K562 (cell line): ENCODE measurements around the gene CCDC136. TPM values are rescaled to one million over a fixed set of nuclear protein-coding genes. Genes with fewer than 3 reads are reported as not detected.

Experiments used
- ARID2 ChIP-seq: fragments of 450-650 bp; IDR thresholded peaks from 2 replicates; pipeline ENCODE4 v1.6.1; 2017; ENCODE audit warnings: antibody characterized with exemption, mild to moderate bottlenecking
- BCL6 ChIP-seq: fragments of 250-450 bp; sonication (Bioruptor Pico); IDR thresholded peaks from 2 replicates; pipeline ENCODE4 v1.4.0; 2020
- CBX3 ChIP-seq, 2 experiments: IDR thresholded peaks; 1 replicate in 1 of 2; 2 replicates in 1 of 2; pipeline ENCODE4 v1.6.1; 2012; ENCODE audit warnings: inconsistent platforms in 2 of 2, low read length in 2 of 2, borderline replicate concordance in 1 of 2, control low read depth in 1 of 2
- DACH1 ChIP-seq: fragments of 450-650 bp; IDR thresholded peaks from 2 replicates; pipeline ENCODE4 v1.6.1; 2018; ENCODE audit not compliant: partially characterized antibody
- FIP1L1 ChIP-seq: fragments of 200-400 bp; formaldehyde crosslinking; IDR thresholded peaks from 2 replicates; pipeline ENCODE4 v1.6.1; 2018; ENCODE audit warnings: mild to moderate bottlenecking, low read depth, low read length; ENCODE audit not compliant: poor library complexity, severe bottlenecking
- NCOA4 ChIP-seq: fragments of 450-650 bp; IDR thresholded peaks from 2 replicates; pipeline ENCODE4 v1.6.1; 2018; ENCODE audit warnings: mild to moderate bottlenecking; ENCODE audit not compliant: partially characterized antibody
- NFATC3 ChIP-seq: fragments of 450-650 bp; IDR thresholded peaks from 2 replicates; pipeline ENCODE4 v1.6.1; 2017; ENCODE audit warnings: mild to moderate bottlenecking
- NFIX ChIP-seq: fragments of 250-450 bp; sonication (Bioruptor Pico); IDR thresholded peaks from 2 replicates; pipeline ENCODE4 v1.4.0; 2020; ENCODE audit warnings: low read depth, mild to moderate bottlenecking, moderate library complexity
- PHF21A ChIP-seq: fragments of 450-650 bp; IDR thresholded peaks from 2 replicates; pipeline ENCODE4 v1.6.1; 2017; ENCODE audit warnings: low read depth, borderline replicate concordance
- RHOXF2B ChIP-seq: fragments of 250-450 bp; sonication (Bioruptor Pico); conservative IDR thresholded peaks from 2 replicates; pipeline ENCODE4 v1.5.1; 2021
- SMARCC2 ChIP-seq: fragments of 450-650 bp; IDR thresholded peaks from 2 replicates; pipeline ENCODE4 v1.6.1; 2017; ENCODE audit warnings: antibody characterized with exemption, moderate library complexity, mild to moderate bottlenecking, low read depth
- TBP ChIP-seq: optimal IDR thresholded peaks from 2 replicates; pipeline ENCODE3; 2011; ENCODE audit warnings: low read depth, low read length, improper control_type of control experiment
- ZNF140 ChIP-seq: fragments of 250-450 bp; sonication (Bioruptor Pico); IDR thresholded peaks from 2 replicates; pipeline ENCODE4 v1.8.0; 2021; ENCODE audit warnings: moderate library complexity, mild to moderate bottlenecking, inconsistent platforms
- polyA plus RNA-seq, 8 experiments: library from polyadenylated mRNA; depleted of rRNA in 4 of 8; stranded (reverse) in 5 of 8; unstranded in 3 of 8; fragments of >200 nt; fragmentation: Nextera tagmentation in 2 of 8; fragmentation: Illumina TruSeq in 1 of 8; extraction: Ambion mirVana in 2 of 8; extraction: Trizol in 1 of 8; gene quantifications; 2 replicates each; pipeline versions ENCODE4 v1.2.1 to v1.2.3, GENCODE V29; 2011 to 2014; ENCODE audit warnings: inconsistent platforms in 1 of 8, missing spikeins in 1 of 8
- total RNA-seq, 7 experiments: library from RNA; depleted of rRNA in 6 of 7; stranded (reverse); fragments of >200 nt in 6 of 7; fragmentation: Illumina TruSeq in 2 of 7; extraction: Trizol in 2 of 7; gene quantifications; 2 replicates each; pipeline versions ENCODE4 v1.2.1 to v1.2.3, GENCODE V29; 2011 to 2021; ENCODE audit warnings: low replicate concordance in 1 of 7
- TF ChIP-seq, protein P1 (sequence below): fragments of 450-650 bp; formaldehyde crosslinking; IDR thresholded peaks from 2 replicates; pipeline ENCODE4 v1.4.0; 2020; ENCODE audit warnings: mild to moderate bottlenecking, moderate library complexity
- TF ChIP-seq, protein P2 (sequence below): fragments of 450-650 bp; IDR thresholded peaks from 2 replicates; pipeline ENCODE4 v1.6.1; 2016; ENCODE audit warnings: antibody characterized with exemption
- TF ChIP-seq, protein P3 (sequence below): fragments of 450-650 bp; IDR thresholded peaks from 2 replicates; pipeline ENCODE4 v1.6.1; 2016; ENCODE audit warnings: mild to moderate bottlenecking
- TF ChIP-seq, protein P4 (sequence below): fragments of 450-650 bp; IDR thresholded peaks from 2 replicates; pipeline ENCODE4 v1.7.1; 2018; ENCODE audit warnings: mild to moderate bottlenecking, low read depth; ENCODE audit not compliant: partially characterized antibody
- TF ChIP-seq, protein P5 (sequence below), 2 experiments: fragments of 450-650 bp; IDR thresholded peaks; 2 replicates each; pipeline ENCODE4 v1.6.1; 2016

Gene CCDC136
- total and polyA plus RNA-seq, 9 of the 15 experiments (the other 6 are each of a cell fraction or from before 2014, with no cell fraction given), result 2.4 to 40.8 (median 26.5) TPM

DNA sequence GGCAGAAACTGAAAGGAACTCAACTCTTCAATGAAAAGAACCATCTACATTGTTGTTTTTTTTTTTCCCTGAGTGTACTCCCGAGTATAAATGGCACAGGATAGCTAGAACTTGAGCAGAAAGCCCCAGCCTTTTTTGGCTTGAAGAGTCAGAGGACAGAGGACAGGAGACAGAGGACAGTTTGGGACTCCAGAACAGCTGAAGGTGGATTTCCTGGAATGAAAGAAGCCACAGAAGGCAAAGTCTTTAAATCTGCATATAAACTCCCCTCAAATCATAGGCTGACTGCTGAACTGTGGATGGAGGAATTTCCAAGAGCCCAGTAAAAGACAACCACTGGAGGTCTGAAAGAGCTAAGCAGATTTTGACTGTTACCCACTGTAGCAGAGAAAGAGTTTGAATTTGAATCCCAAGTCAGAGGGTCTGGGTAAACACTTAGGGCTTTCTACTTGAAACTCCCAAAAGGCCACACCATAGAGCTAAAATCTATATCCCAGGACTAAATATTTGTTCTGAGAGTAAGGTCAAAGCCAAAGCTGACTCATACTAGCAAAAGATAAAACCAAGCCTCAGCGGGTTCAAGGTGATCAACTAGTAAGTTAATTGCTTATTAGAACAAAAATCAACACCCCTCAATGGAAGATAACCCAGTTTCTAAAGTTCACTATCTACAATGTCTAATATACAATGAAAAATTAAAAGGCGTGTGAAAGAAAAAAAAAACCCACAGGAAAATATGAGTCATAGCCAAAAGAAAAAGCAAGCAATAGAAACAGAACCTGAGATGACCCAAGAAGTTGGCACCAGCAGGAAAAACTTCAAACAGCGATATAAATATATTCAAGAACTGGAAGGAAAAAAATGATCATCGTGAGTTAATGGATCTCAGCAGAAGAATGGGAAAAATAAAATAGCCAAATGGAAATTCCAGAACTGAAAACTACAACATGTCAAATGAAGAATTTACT lies 14.3 kb upstream of the CCDC136 start (continued):
- TF ChIP-seq PHF21A (no peak), BCL6 (CRISPR knock-in tag) (no peak), FIP1L1 (no peak), NFIX (CRISPR knock-in tag) (no peak), NCOA4 (no peak), SMARCC2 (peak; percentile 71; the same call in 1 of the 2 replicates), CBX3 (IDR thresholded peaks at IDR 0.05; ENCODE audit: borderline replicate concordance in 1 of 2, low read length in 2 of 2) (peak in 1 of 2 experiments; percentile 99; a peak in 2 of 3 replicates), ARID2 (no peak), RHOXF2B (CRISPR knock-in tag) (no peak), ZNF140 (no peak), TBP (no peak), DACH1 (peak; percentile 32), NFATC3 (peak; percentile 100)
- TF ChIP-seq, protein P1, sequence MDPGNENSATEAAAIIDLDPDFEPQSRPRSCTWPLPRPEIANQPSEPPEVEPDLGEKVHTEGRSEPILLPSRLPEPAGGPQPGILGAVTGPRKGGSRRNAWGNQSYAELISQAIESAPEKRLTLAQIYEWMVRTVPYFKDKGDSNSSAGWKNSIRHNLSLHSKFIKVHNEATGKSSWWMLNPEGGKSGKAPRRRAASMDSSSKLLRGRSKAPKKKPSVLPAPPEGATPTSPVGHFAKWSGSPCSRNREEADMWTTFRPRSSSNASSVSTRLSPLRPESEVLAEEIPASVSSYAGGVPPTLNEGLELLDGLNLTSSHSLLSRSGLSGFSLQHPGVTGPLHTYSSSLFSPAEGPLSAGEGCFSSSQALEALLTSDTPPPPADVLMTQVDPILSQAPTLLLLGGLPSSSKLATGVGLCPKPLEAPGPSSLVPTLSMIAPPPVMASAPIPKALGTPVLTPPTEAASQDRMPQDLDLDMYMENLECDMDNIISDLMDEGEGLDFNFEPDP (CRISPR knock-in tag), result no peak
- TF ChIP-seq, protein P2, sequence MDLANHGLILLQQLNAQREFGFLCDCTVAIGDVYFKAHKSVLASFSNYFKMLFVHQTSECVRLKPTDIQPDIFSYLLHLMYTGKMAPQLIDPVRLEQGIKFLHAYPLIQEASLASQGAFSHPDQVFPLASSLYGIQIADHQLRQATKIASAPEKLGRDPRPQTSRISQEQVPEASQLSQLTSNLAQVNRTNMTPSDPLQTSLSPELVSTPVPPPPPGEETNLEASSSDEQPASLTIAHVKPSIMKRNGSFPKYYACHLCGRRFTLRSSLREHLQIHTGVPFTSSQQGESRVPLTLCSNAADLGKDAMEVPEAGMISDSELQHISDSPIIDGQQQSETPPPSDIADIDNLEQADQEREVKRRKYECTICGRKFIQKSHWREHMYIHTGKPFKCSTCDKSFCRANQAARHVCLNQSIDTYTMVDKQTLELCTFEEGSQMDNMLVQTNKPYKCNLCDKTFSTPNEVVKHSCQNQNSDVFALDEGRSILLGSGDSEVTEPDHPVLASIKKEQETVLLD, result no peak
- TF ChIP-seq, protein P3, sequence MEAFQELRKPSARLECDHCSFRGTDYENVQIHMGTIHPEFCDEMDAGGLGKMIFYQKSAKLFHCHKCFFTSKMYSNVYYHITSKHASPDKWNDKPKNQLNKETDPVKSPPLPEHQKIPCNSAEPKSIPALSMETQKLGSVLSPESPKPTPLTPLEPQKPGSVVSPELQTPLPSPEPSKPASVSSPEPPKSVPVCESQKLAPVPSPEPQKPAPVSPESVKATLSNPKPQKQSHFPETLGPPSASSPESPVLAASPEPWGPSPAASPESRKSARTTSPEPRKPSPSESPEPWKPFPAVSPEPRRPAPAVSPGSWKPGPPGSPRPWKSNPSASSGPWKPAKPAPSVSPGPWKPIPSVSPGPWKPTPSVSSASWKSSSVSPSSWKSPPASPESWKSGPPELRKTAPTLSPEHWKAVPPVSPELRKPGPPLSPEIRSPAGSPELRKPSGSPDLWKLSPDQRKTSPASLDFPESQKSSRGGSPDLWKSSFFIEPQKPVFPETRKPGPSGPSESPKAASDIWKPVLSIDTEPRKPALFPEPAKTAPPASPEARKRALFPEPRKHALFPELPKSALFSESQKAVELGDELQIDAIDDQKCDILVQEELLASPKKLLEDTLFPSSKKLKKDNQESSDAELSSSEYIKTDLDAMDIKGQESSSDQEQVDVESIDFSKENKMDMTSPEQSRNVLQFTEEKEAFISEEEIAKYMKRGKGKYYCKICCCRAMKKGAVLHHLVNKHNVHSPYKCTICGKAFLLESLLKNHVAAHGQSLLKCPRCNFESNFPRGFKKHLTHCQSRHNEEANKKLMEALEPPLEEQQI, result 0 out of 2 replicates have a peak, but pooled peaks have one; percentile 22
- TF ChIP-seq, protein P4, sequence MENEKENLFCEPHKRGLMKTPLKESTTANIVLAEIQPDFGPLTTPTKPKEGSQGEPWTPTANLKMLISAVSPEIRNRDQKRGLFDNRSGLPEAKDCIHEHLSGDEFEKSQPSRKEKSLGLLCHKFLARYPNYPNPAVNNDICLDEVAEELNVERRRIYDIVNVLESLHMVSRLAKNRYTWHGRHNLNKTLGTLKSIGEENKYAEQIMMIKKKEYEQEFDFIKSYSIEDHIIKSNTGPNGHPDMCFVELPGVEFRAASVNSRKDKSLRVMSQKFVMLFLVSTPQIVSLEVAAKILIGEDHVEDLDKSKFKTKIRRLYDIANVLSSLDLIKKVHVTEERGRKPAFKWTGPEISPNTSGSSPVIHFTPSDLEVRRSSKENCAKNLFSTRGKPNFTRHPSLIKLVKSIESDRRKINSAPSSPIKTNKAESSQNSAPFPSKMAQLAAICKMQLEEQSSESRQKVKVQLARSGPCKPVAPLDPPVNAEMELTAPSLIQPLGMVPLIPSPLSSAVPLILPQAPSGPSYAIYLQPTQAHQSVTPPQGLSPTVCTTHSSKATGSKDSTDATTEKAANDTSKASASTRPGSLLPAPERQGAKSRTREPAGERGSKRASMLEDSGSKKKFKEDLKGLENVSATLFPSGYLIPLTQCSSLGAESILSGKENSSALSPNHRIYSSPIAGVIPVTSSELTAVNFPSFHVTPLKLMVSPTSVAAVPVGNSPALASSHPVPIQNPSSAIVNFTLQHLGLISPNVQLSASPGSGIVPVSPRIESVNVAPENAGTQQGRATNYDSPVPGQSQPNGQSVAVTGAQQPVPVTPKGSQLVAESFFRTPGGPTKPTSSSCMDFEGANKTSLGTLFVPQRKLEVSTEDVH, result peak; percentile 48
- TF ChIP-seq, protein P5, sequence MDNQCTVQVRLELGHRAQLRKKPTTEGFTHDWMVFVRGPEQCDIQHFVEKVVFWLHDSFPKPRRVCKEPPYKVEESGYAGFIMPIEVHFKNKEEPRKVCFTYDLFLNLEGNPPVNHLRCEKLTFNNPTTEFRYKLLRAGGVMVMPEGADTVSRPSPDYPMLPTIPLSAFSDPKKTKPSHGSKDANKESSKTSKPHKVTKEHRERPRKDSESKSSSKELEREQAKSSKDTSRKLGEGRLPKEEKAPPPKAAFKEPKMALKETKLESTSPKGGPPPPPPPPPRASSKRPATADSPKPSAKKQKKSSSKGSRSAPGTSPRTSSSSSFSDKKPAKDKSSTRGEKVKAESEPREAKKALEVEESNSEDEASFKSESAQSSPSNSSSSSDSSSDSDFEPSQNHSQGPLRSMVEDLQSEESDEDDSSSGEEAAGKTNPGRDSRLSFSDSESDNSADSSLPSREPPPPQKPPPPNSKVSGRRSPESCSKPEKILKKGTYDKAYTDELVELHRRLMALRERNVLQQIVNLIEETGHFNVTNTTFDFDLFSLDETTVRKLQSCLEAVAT (IDR thresholded peaks at IDR 0.05), result peak; percentile 33 to 63; a peak in 3 of 4 replicates
